Measurements from ENCODE around the gene NFIX. TPM values are rescaled to one million over a fixed set of nuclear protein-coding genes. Genes with fewer than 3 reads are reported as not detected.

The NFIX gene
- total and polyA plus RNA-seq, 2 donors (not counting 3 experiments of a cell fraction or from before 2014, with no cell fraction given): 9.8 to 37.7 TPM

DNA sequence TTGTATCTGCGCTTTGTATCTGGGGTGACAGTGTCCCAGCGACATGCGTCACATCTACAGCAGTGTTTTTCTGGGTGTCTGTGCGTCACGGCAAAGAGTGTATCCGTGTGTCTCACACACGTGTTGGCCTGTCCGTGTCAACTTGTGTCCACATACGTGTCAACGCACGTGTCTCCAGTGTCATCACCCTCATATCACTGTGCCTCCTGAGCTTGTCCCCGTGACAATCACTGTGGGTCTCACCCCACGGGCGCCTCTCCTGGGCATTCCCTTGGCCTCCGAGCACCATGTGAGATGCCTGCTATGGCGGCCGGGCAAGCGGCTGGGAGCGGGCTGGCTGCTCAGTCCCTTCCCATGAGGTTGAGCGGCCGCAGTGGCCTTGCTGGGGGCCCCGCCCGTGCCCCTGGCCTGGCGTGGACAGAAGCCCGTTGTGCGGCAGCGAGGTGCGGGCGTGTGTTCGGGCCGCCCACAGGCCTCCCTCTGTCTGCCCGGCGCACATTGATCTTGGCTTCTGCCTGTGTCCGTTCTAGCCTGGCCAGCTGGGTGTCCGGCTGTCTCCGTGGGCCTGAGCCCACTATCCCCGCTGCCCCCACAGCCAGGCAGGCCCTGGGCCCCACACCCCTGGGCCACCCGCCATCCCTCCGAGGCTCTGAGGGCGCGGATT lies 6.4 kb downstream of the NFIX start:
- H2AFZ ChIP-seq (ENCODE audit: low read depth, low read length): no peak overlapping the region
- H4K20me1 ChIP-seq (replicated peaks; ENCODE audit: control insufficient read depth, extremely low read depth, insufficient read depth, low read length): no peaks in the 10 kb centered on the region
- H3K27ac ChIP-seq (ENCODE audit: insufficient read depth, low read depth, low read length): no peak overlapping the region
- no peaks in the 10 kb centered on the region for H3K9me1 ChIP-seq (replicated peaks; ENCODE audit: control insufficient read depth, extremely low read depth, insufficient read depth, low read length)
- DNase-seq (ENCODE audit: low read depth, low spot score) (no peak), FAIRE-seq (no peak)
- H3K9ac ChIP-seq (replicated peaks; ENCODE audit: extremely low read depth, insufficient read depth, low read length): no peak overlapping the region
- no peaks in the 10 kb centered on the region for H3K27me3 ChIP-seq (ENCODE audit: control insufficient read depth in 2 of 2, insufficient read depth in 2 of 2, low read length in 2 of 2)
- H3K4me3 ChIP-seq (replicated peaks in 1 of 3; ENCODE audit: insufficient read depth in 1 of 3, low read depth in 1 of 3, low read length in 3 of 3): no peak overlapping the region
- no TSS peak for BruUV-seq (replicated peaks)
- peaks cover 4% of the 10 kb centered on the region for H3K4me1 ChIP-seq (ENCODE audit: control insufficient read depth, extremely low read depth, insufficient read depth, low read length)
- peaks cover 0 to 3% of the 10 kb centered on the region in 2 experiments for H3K36me3 ChIP-seq (ENCODE audit: control insufficient read depth in 2 of 2, extremely low read depth in 1 of 2, insufficient read depth in 2 of 2, low read length in 2 of 2)
- no peak overlapping the region for H3K4me2 ChIP-seq (ENCODE audit: insufficient read depth, low read length)
- POLR2A ChIA-PET: no interaction called here
- intact Hi-C loops (cut with micrococcal nuclease): no loop called here
- TF ChIP-seq GATA2 (IDR thresholded peaks at IDR 0.05; ENCODE audit: insufficient read depth, insufficient read length, low read depth, low read length) (no peak), FOS (IDR thresholded peaks at IDR 0.05; ENCODE audit: borderline replicate concordance, insufficient read depth, low read length) (no peak), POLR2A (IDR thresholded peaks at IDR 0.05; ENCODE audit: low read depth, low read length) (no peak), JUN (IDR thresholded peaks at IDR 0.05; ENCODE audit: borderline replicate concordance, insufficient read depth, insufficient read length, low read depth) (no peak), EZH2 (IDR thresholded peaks at IDR 0.05; ENCODE audit: borderline replicate concordance, low read depth, low read length, severe bottlenecking) (no peak), POLR2AphosphoS5 (IDR thresholded peaks at IDR 0.05; ENCODE audit: insufficient read depth, low read depth, low read length) (no peak), MYC (IDR thresholded peaks at IDR 0.05; ENCODE audit: low read depth, low read length) (no peak)
- TF ChIP-seq, protein P1, sequence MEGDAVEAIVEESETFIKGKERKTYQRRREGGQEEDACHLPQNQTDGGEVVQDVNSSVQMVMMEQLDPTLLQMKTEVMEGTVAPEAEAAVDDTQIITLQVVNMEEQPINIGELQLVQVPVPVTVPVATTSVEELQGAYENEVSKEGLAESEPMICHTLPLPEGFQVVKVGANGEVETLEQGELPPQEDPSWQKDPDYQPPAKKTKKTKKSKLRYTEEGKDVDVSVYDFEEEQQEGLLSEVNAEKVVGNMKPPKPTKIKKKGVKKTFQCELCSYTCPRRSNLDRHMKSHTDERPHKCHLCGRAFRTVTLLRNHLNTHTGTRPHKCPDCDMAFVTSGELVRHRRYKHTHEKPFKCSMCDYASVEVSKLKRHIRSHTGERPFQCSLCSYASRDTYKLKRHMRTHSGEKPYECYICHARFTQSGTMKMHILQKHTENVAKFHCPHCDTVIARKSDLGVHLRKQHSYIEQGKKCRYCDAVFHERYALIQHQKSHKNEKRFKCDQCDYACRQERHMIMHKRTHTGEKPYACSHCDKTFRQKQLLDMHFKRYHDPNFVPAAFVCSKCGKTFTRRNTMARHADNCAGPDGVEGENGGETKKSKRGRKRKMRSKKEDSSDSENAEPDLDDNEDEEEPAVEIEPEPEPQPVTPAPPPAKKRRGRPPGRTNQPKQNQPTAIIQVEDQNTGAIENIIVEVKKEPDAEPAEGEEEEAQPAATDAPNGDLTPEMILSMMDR (IDR thresholded peaks at IDR 0.05; ENCODE audit: extremely low read depth in 1 of 2, insufficient read depth in 1 of 2, low read depth in 1 of 2, low read length in 2 of 2): no peak
- TF ChIP-seq, protein P2, sequence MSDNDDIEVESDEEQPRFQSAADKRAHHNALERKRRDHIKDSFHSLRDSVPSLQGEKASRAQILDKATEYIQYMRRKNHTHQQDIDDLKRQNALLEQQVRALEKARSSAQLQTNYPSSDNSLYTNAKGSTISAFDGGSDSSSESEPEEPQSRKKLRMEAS (IDR thresholded peaks at IDR 0.05; ENCODE audit: insufficient read depth, insufficient read length): no peak
- CTCF ChIA-PET: interaction anchor here (1.4 to 3.7 kb wide), 2 partner anchors 36 to 59 kb away, joined by 3 to 16 read pairs; no protein-coding TSS in a partner anchor
- no peaks in the 10 kb centered on the region for H3K79me2 ChIP-seq (ENCODE audit: control insufficient read depth, insufficient read depth, low read length)
- H3K9me3 ChIP-seq (replicated peaks; ENCODE audit: control insufficient read depth, insufficient read depth, low read length): no peaks in the 10 kb centered on the region
- dilution Hi-C loops (cut with MboI; ENCODE audit: extremely low pct_ligation_motif_present, low sequenced_read_pairs): no loop called here

Data from endothelial cell of umbilical vein (primary cell).